Ascending aorta (tissue), 2 donors: ENCODE results near the gene PPP2R5A. TPM values are rescaled to one million over a fixed set of nuclear protein-coding genes. Genes with fewer than 3 reads are reported as not detected.
"Not testable (repeated sequence)": the region's sequence is repeated elsewhere in the genome, so short reads cannot be mapped to it uniquely, and the experiment has no call there.

Experiments
- DNase-seq, 2 donors: peaks; one replicate each; pipeline ENCODE4 v3.0.0-alpha.2; 2019; ENCODE audit warnings: low spot score in 2 of 2
- H3K27ac ChIP-seq, 2 donors: fragments of 200-600 bp; sonication (generic); one replicate each; pipeline ENCODE4 v1.5.1; 2016 to 2017; ENCODE audit warnings: mild to moderate bottlenecking in 1 of 2
- H3K27me3 ChIP-seq: fragments of 200-600 bp; sonication (generic); one replicate; pipeline ENCODE4 v1.5.1; 2017
- H3K36me3 ChIP-seq, 2 donors: fragments of 200-600 bp; sonication (generic); one replicate each; pipeline ENCODE4 v1.5.1; 2016
- H3K4me1 ChIP-seq, 2 donors: fragments of 200-600 bp; sonication (generic); one replicate each; pipeline ENCODE4 v1.5.1; 2016 to 2017; ENCODE audit warnings: mild to moderate bottlenecking in 1 of 2
- H3K4me3 ChIP-seq, 2 donors: fragments of 200-600 bp; sonication (generic); one replicate each; pipeline ENCODE4 v1.5.1; 2016 to 2017; ENCODE audit warnings: mild to moderate bottlenecking in 1 of 2
- H3K9me3 ChIP-seq, 2 donors: fragments of 200-600 bp; sonication (generic); one replicate each; pipeline ENCODE4 v1.5.1; 2016
- intact Hi-C: fragments of 100-400 bp; cut with DNase I; formaldehyde crosslinking; loops from one replicate; pipeline ENCODE4 v1.15.1; 2023
- total RNA-seq: library from RNA; depleted of rRNA; stranded (reverse); fragments of >200 nt; gene quantifications from one replicate; pipeline ENCODE4 v1.1.0, GENCODE V29; 2016
- TF ChIP-seq, protein P1 (sequence below), 3 experiments: fragments of 200-600 bp in 2 of 3; fragments of 450-650 bp in 1 of 3; sonication (generic) in 2 of 3; IDR thresholded peaks; one replicate each; pipeline ENCODE4 v1.5.1; 2016 to 2019; ENCODE audit warnings: antibody characterized with exemption in 3 of 3, mild to moderate bottlenecking in 1 of 3, moderate library complexity in 1 of 3

The PPP2R5A gene
- total RNA-seq, 1 donor from 2014 or later, result 64.7 TPM

DNA sequence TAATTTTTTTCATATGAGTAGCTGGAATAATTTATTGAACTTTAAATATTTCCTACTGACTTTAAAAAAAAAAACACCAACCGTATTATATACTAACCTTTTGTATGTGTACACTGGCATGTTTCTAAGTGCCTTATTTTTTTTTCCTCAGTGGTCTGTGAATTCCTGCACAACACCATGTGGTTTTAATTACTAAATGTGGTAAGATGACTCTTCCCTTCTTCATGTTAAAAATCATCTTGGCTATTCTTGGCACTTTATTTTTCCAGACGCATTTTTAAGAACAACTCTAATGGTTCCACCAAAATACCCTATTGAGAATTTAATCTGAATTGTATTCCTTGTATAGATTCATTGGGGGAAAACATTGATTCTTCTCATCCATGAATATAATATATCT lies 28.4 kb downstream of the PPP2R5A start:
- TF ChIP-seq, protein P1, sequence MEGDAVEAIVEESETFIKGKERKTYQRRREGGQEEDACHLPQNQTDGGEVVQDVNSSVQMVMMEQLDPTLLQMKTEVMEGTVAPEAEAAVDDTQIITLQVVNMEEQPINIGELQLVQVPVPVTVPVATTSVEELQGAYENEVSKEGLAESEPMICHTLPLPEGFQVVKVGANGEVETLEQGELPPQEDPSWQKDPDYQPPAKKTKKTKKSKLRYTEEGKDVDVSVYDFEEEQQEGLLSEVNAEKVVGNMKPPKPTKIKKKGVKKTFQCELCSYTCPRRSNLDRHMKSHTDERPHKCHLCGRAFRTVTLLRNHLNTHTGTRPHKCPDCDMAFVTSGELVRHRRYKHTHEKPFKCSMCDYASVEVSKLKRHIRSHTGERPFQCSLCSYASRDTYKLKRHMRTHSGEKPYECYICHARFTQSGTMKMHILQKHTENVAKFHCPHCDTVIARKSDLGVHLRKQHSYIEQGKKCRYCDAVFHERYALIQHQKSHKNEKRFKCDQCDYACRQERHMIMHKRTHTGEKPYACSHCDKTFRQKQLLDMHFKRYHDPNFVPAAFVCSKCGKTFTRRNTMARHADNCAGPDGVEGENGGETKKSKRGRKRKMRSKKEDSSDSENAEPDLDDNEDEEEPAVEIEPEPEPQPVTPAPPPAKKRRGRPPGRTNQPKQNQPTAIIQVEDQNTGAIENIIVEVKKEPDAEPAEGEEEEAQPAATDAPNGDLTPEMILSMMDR (IDR thresholded peaks at IDR 0.05), result no peak
- intact Hi-C loops, result no loop called here
- H3K36me3 ChIP-seq, result peaks cover 0 to 4% of the 10 kb centered on the region in 2 donors

GRCh38 chr1:212315184-212315583 lies 30.0 kb downstream of the PPP2R5A start:
- H3K27ac ChIP-seq, result no peak overlapping the region
- H3K4me1 ChIP-seq, result peaks cover 0 to 9% of the 10 kb centered on the region in 2 donors
- TF ChIP-seq, protein P1 (IDR thresholded peaks at IDR 0.05), result no peak
- peaks cover 0 to 10% of the 10 kb centered on the region in 2 donors for H3K9me3 ChIP-seq
- H3K27me3 ChIP-seq, result no peaks in the 10 kb centered on the region
- intact Hi-C loops, result loop anchor here (5.0 kb wide), 1 partner anchor 243 kb away; no protein-coding TSS in a partner anchor
- no peak overlapping the region for H3K4me3 ChIP-seq
- no peaks in the 10 kb centered on the region for H3K36me3 ChIP-seq
- no peak for DNase-seq

More for the DNA sequence above, 28.4 kb downstream of the PPP2R5A start:
- Histone ChIP-seq H3K27ac (peak overlapping the region in 1 of 2 donors; percentile 19), H3K9me3 (peaks cover 0 to 10% of the 10 kb centered on the region in 2 donors), H3K4me3 (no peak overlapping the region), H3K27me3 (no peaks in the 10 kb centered on the region), H3K4me1 (peaks cover 0 to 9% of the 10 kb centered on the region in 2 donors)
- DNase-seq, result no peak

- Histone ChIP-seq H3K36me3 (no peaks in the 10 kb centered on the region), H3K9me3 (peaks cover 0 to 10% of the 10 kb centered on the region in 2 donors), H3K4me3 (no peak overlapping the region), H3K27ac (peak overlapping the region; percentile 12 to 34), H3K4me1 (peaks cover 0 to 9% of the 10 kb centered on the region in 2 donors), H3K27me3 (no peaks in the 10 kb centered on the region)
- TF ChIP-seq, protein P1 (IDR thresholded peaks at IDR 0.05), result peak in 1 of 3 experiments; percentile 31
- no peak for DNase-seq
- intact Hi-C loops, result loop anchor here (5.0 kb wide), 1 partner anchor 244 kb away; no protein-coding TSS in a partner anchor
Observed at GRCh38 chr1:212315907-212316306, 30.7 kb downstream of the PPP2R5A start.

DNA sequence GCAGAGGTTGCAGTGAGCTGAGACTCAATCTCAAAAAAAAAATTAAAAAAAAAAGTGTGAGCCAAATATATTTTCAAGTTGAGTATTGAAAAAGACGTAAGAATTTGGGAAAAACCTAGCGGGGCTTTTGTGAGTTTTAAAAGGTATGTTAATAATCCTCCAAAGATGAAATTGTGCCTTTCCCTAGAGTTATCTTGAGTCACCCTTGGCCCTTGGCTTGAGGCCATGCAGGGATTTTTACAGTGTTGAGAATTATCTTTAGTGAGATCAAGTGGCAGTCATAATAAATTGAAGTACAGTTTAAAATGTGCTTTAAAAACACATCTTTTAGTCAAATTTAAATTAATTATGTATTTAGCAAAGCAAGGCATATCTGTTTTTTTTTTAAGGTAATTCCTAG lies 32.7 kb downstream of the PPP2R5A start:
- no peaks in the 10 kb centered on the region for H3K36me3 ChIP-seq
- H3K27ac ChIP-seq, result no peak overlapping the region
- peaks cover 0 to 9% of the 10 kb centered on the region in 2 donors for H3K4me1 ChIP-seq
- peaks cover 0 to 8% of the 10 kb centered on the region in 2 donors for H3K9me3 ChIP-seq
- DNase-seq, result no peak
- intact Hi-C loops, result loop anchor here (5.0 kb wide), 1 partner anchor 246 kb away; no protein-coding TSS in a partner anchor
- no peak overlapping the region for H3K4me3 ChIP-seq
- H3K27me3 ChIP-seq, result no peaks in the 10 kb centered on the region
- TF ChIP-seq, protein P1 (IDR thresholded peaks at IDR 0.05), result no peak

DNA sequence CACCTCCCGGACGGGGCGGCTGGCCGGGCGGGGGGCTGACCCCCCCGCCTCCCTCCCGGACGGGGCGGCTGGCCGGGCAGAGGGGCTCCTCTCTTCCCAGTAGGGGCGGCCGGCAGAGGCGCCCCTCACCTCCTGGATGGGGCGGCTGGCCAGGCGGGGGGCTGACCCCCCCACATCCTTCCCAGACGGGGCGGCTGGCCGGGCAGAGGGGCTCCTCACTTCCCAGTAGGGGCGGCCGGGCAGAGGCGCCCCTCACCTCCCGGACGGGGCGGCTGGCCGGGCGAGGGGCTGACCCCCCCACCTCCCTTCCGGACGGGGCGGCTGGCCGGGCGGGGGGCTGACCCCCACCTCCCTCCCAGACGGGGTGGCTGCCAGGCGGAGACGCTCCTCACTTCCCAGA lies 35.8 kb downstream of the PPP2R5A start:
- intact Hi-C loops, DNase-seq: not testable (repeated sequence)

GRCh38 chr1:212323066-212323465 lies 37.9 kb downstream of the PPP2R5A start:
- H3K4me1 ChIP-seq, result no peaks in the 10 kb centered on the region
- intact Hi-C loops, result no loop called here
- TF ChIP-seq, protein P1 (IDR thresholded peaks at IDR 0.05), result no peak

More for the DNA sequence above, 35.8 kb downstream of the PPP2R5A start:
- H3K9me3 ChIP-seq, H3K36me3 ChIP-seq, H3K4me3 ChIP-seq, H3K4me1 ChIP-seq, H3K27ac ChIP-seq, H3K27me3 ChIP-seq: not testable (repeated sequence)

More at GRCh38 chr1:212323066-212323465, 37.9 kb downstream of the PPP2R5A start:
- DNase-seq, result no peak
- H3K36me3 ChIP-seq, result no peaks in the 10 kb centered on the region
- H3K9me3 ChIP-seq, result no peaks in the 10 kb centered on the region
- H3K27ac ChIP-seq, result no peak overlapping the region
- no peak overlapping the region for H3K4me3 ChIP-seq
- H3K27me3 ChIP-seq, result no peaks in the 10 kb centered on the region
